Activated CD4-positive, alpha-beta T cell treated with anti-CD3 and anti-CD28 coated beads, Interleukin-2, amount 10 ng/mL, durations not matched to agents 7 days and 5 days (primary cell): ENCODE measurements around the gene GALNT4. TPM values are rescaled to one million over a fixed set of nuclear protein-coding genes. Genes with fewer than 3 reads are reported as not detected.

Experiments used
- CTCF ChIA-PET: fragments of 350-600 bp; sonication (Branson Sonifier 250); formaldehyde crosslinking; loops from one replicate; lab custom pipeline; 2021; ENCODE audit warnings: antibody characterized with exemption; lab: Charles Lee
- POLR2A ChIA-PET: fragments of 350-600 bp; sonication (Branson Sonifier 250); formaldehyde crosslinking; loops from one replicate; lab custom pipeline; 2021; ENCODE audit warnings: antibody characterized with exemption; lab: Charles Lee
- DNase-seq: peaks from one replicate; pipeline ENCODE4 v3.0.0-alpha.2; 2020
- H3K27ac Mint-ChIP-seq: one replicate; pipeline ENCODE4 v1.8.0; 2021; ENCODE audit warnings: mild to moderate bottlenecking, moderate library complexity, mixed read lengths
- H3K27me3 Mint-ChIP-seq: one replicate; pipeline ENCODE4 v1.8.0; 2021; ENCODE audit warnings: mixed read lengths
- H3K36me3 Mint-ChIP-seq: one replicate; pipeline ENCODE4 v1.8.0; 2021; ENCODE audit warnings: low read depth, mixed read lengths
- H3K4me1 Mint-ChIP-seq: one replicate; pipeline ENCODE4 v1.8.0; 2021; ENCODE audit warnings: mixed read lengths
- H3K4me3 Mint-ChIP-seq: one replicate; pipeline ENCODE4 v1.8.0; 2021; ENCODE audit warnings: mild to moderate bottlenecking, moderate library complexity, mixed read lengths
- H3K9me3 Mint-ChIP-seq: one replicate; pipeline ENCODE4 v1.8.0; 2021; ENCODE audit warnings: mixed read lengths
- total RNA-seq, 2 experiments: library from RNA; stranded (reverse); gene quantifications; one replicate each; pipeline ENCODE4 v1.2.3, GENCODE V29; 2021

GALNT4 gene
- total RNA-seq, result 10 to 100 TPM; 12.2 to 13.3 TPM

- ChIA-PET POLR2A (interaction anchor here (0.6 kb wide), 1 partner anchor 179 kb away, joined by 3 read pairs; no protein-coding TSS in a partner anchor), CTCF (interaction anchor here (0.7 to 2.6 kb wide), 22 partner anchors 12 to 519 kb away, joined by 3 to 15 read pairs (median 4); no protein-coding TSS in a partner anchor)
- no peaks in the 10 kb centered on the region for H3K27me3 Mint-ChIP-seq
- H3K4me3 Mint-ChIP-seq, result peak within 1 kb of the TSS; percentile 95
- H3K27ac Mint-ChIP-seq, result peak within 1 kb of the TSS; percentile 96
- peaks cover 64% of the 10 kb centered on the region for H3K4me1 Mint-ChIP-seq
- peak; percentile 82 for DNase-seq
- H3K36me3 Mint-ChIP-seq, result peaks cover 33% of the 10 kb centered on the region
- H3K9me3 Mint-ChIP-seq, result no peaks in the 10 kb centered on the region
Measured at GRCh38 chr12:89524541-89525304, at the start of gene GALNT4. Gene GALNT4, minus strand, starts transcription at chr12:89524796. Its CDS starts 247 bp downstream, at chr12:89524549.

DNA sequence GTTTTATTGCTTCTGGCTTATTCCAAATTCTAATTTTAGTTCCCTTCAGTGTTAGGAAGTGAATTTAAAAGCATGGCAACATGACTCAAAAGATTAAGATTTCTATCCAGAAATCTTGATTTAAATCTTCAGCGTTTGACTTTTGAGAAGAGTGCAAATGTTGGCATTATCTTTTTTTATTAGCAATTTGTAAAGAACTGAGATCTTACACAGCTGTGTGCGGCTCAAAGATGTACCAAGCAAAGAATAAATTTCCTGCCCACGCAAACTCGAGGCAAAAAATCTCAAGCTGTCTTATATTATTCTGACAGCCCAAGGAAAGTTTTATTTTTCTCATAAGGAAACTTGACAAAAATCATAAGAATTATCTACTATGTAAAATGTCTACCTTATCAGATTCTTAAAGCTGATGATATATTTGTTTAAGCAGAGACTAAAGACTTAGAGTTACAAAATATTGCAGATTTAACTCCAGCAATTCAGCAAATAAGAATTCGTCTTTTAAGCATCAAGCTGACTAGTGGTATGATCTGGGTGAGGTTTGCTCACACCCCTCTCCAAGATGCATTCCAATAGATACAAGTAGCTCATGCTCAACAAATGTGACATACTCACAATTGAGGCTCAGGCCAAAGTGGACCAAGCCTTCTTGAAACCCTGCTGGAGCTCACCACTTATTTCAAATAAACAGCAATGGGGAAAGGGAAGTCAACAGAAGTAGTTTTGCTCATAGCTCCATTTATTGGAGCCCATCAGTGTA, 48.6 kb upstream of the GALNT4 start:
- ChIA-PET POLR2A (no interaction called here), CTCF (no interaction called here)
- H3K9me3 Mint-ChIP-seq, result no peaks in the 10 kb centered on the region

DNA sequence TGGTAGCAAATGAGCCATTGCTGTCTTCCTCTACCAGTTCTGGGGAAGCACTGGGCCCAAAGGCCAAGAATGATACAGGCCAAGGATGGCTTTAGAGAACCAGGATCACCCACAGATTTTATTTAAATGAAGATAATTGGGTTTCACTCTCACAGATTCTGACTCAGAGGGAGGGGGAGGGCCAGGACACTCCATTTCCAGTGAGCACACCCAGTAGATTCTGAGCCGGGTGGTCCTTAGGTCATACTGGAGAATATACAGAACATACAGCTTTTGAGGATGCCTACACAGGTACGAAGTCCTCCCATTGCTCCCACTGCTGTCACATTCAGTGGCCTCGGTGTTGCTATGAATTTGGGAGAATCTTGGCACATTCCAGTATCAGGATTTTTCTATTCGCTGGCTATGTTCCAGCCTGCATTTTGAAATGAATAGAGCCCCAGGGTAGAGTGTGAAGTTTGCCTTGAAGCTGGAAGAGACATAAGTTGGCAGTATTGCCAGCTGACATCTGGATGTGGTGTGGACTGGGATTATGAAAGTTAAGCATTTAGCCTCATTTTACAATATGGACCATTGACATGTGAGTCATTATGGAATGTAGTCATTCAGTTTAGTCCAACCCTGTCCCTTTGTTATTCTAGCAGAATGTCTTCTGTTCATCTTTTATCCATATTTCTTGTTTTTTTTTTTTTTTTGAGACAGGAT, 47.0 kb upstream of the GALNT4 start:
- DNase-seq, result no peak
- no peaks in the 10 kb centered on the region for H3K36me3 Mint-ChIP-seq
- H3K9me3 Mint-ChIP-seq, result no peaks in the 10 kb centered on the region
- H3K27me3 Mint-ChIP-seq, result no peaks in the 10 kb centered on the region
- CTCF ChIA-PET, result interaction anchor here (0.5 kb wide), 1 partner anchor 42 kb away, joined by 3 read pairs; no protein-coding TSS in a partner anchor
- POLR2A ChIA-PET, result no interaction called here
- H3K4me1 Mint-ChIP-seq, result no peaks in the 10 kb centered on the region
- no peak overlapping the region for H3K4me3 Mint-ChIP-seq
- no peak overlapping the region for H3K27ac Mint-ChIP-seq

More for the DNA sequence above, 48.6 kb upstream of the GALNT4 start:
- no peaks in the 10 kb centered on the region for H3K27me3 Mint-ChIP-seq
- no peak overlapping the region for H3K27ac Mint-ChIP-seq
- no peak for DNase-seq
- H3K4me3 Mint-ChIP-seq, result no peak overlapping the region
- no peaks in the 10 kb centered on the region for H3K36me3 Mint-ChIP-seq
- no peaks in the 10 kb centered on the region for H3K4me1 Mint-ChIP-seq

GRCh38 chr12:89568484-89568883, 43.9 kb upstream of the GALNT4 start:
- Mint-ChIP-seq H3K4me3 (no peak overlapping the region), H3K27ac (no peak overlapping the region), H3K36me3 (no peaks in the 10 kb centered on the region), H3K4me1 (no peaks in the 10 kb centered on the region), H3K27me3 (no peaks in the 10 kb centered on the region), H3K9me3 (no peaks in the 10 kb centered on the region)
- ChIA-PET CTCF (no interaction called here), POLR2A (no interaction called here)
- DNase-seq, result no peak

GRCh38 chr12:89567691-89568239, 43.2 kb upstream of the GALNT4 start:
- Mint-ChIP-seq H3K4me3 (no peak overlapping the region), H3K27me3 (no peaks in the 10 kb centered on the region), H3K9me3 (no peaks in the 10 kb centered on the region), H3K36me3 (no peaks in the 10 kb centered on the region), H3K27ac (no peak overlapping the region), H3K4me1 (no peaks in the 10 kb centered on the region)
- ChIA-PET POLR2A (no interaction called here), CTCF (no interaction called here)
- no peak for DNase-seq

DNA sequence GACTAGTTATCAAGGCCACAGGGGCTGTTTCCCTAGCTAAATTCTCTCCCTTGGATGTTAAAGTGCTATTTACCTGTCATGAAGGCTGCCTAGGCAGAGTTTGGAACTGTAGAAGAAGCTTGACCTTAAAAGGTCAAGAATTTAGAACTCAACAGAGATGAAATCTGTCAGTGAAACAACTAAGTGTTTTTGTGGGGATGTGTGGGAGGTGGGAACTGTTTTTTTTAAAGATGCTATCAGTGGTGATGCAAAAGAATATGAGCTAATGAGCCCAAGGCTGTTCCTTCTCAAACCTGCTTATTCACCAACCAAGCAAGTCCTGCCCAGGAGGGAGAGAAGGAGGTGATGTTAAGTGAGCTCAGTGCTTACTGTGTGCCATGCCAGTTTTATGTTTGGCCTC, 42.0 kb upstream of the GALNT4 start:
- H3K4me3 Mint-ChIP-seq, result no peak overlapping the region
- ChIA-PET CTCF (interaction anchor here (0.9 to 1.0 kb wide), 2 partner anchors 72 to 98 kb away, joined by 3 read pairs; no protein-coding TSS in a partner anchor), POLR2A (no interaction called here)

GRCh38 chr12:89565002-89565401, 40.4 kb upstream of the GALNT4 start:
- H3K4me1 Mint-ChIP-seq, result no peaks in the 10 kb centered on the region
- DNase-seq, result no peak
- CTCF ChIA-PET, result interaction anchor here (0.5 to 1.2 kb wide), 3 partner anchors 13 to 105 kb away, joined by 3 read pairs; no protein-coding TSS in a partner anchor
- H3K27ac Mint-ChIP-seq, result no peak overlapping the region
- H3K36me3 Mint-ChIP-seq, result no peaks in the 10 kb centered on the region
- POLR2A ChIA-PET, result no interaction called here
- no peak overlapping the region for H3K4me3 Mint-ChIP-seq
- H3K9me3 Mint-ChIP-seq, result no peaks in the 10 kb centered on the region
- H3K27me3 Mint-ChIP-seq, result no peaks in the 10 kb centered on the region

More for the DNA sequence above, 42.0 kb upstream of the GALNT4 start:
- H3K4me1 Mint-ChIP-seq, result no peaks in the 10 kb centered on the region
- H3K36me3 Mint-ChIP-seq, result no peaks in the 10 kb centered on the region
- no peak overlapping the region for H3K27ac Mint-ChIP-seq
- no peaks in the 10 kb centered on the region for H3K27me3 Mint-ChIP-seq
- H3K9me3 Mint-ChIP-seq, result no peaks in the 10 kb centered on the region
- no peak for DNase-seq

DNA sequence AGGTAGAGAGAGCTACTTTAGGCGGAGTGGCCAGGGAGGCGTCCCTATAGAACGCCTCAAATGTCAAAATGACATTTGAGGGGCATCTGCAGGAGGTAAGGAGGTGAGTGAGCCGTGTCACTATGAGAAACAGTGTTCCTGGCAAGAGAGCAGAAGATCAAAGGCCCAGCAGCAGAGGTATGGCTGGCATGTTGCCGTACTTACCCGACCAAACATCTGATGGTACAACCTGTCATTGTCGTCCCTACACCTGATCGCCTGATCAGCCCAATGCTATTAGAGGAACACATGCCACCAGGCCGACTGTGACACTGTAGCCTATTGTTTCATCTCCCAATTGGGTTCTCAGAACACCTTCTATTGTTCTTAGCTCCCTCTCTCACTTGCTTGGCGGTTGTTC, 35.2 kb upstream of the GALNT4 start:
- no peak for DNase-seq
- Mint-ChIP-seq H3K9me3 (no peaks in the 10 kb centered on the region), H3K36me3 (no peaks in the 10 kb centered on the region), H3K4me3 (no peak overlapping the region), H3K4me1 (no peaks in the 10 kb centered on the region), H3K27me3 (no peaks in the 10 kb centered on the region), H3K27ac (no peak overlapping the region)
- CTCF ChIA-PET, result no interaction called here
- POLR2A ChIA-PET, result no interaction called here

DNA sequence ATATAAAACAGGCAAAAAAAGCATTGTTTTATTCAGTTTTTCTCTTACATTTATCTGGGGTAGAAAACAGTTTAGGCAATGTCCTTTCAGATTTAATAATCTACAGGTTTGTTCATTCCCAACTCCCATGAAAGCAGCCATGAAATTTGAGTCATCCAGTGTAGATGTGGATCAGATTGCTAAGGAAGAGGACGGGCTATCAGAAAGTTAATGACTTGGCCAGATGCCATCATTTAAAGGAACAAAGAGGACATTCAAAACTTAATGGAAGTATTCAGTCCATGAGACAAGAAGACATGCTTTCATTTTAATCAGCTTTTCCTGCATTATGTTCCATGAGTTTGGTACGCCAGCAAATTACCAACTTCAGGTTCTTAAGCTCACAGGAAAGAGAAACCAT, 32.4 kb upstream of the GALNT4 start:
- DNase-seq, result no peak
- H3K36me3 Mint-ChIP-seq, result peaks cover 2% of the 10 kb centered on the region
- H3K4me3 Mint-ChIP-seq, result no peak overlapping the region
- H3K4me1 Mint-ChIP-seq, result no peaks in the 10 kb centered on the region
- H3K27ac Mint-ChIP-seq, result no peak overlapping the region
- POLR2A ChIA-PET, result no interaction called here
- CTCF ChIA-PET, result no interaction called here
- H3K9me3 Mint-ChIP-seq, result no peaks in the 10 kb centered on the region
- no peaks in the 10 kb centered on the region for H3K27me3 Mint-ChIP-seq

DNA sequence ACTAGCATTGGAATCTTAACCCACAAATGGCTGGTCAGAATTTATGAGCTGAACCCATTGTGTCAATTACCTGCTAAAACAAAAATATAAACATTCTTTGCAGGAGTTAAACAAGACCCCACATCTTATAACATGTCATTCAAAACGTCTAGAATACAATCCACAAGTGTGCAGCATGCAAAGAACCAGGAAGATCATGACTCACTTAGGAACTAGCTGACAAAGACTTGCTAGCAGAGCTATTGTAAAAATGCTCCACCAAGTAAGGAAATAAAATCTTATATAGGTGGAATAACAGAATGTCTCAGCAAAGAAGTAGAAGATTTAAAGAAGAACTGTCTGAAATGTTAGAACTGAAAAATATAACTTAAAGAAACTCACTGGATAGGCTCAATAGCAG, 27.8 kb upstream of the GALNT4 start:
- POLR2A ChIA-PET, result no interaction called here
- H3K27ac Mint-ChIP-seq, result no peak overlapping the region
- H3K27me3 Mint-ChIP-seq, result no peaks in the 10 kb centered on the region
- H3K36me3 Mint-ChIP-seq, result peaks cover 2% of the 10 kb centered on the region
- CTCF ChIA-PET, result interaction anchor here (0.9 to 1.5 kb wide), 3 partner anchors 9 to 29 kb away, joined by 3 to 4 read pairs (median 3); no protein-coding TSS in a partner anchor
- no peaks in the 10 kb centered on the region for H3K4me1 Mint-ChIP-seq
- DNase-seq, result no peak
- no peak overlapping the region for H3K4me3 Mint-ChIP-seq
- no peaks in the 10 kb centered on the region for H3K9me3 Mint-ChIP-seq

GRCh38 chr12:89551747-89552146, 27.2 kb upstream of the GALNT4 start:
- Mint-ChIP-seq H3K27ac (no peak overlapping the region), H3K27me3 (no peaks in the 10 kb centered on the region), H3K9me3 (no peaks in the 10 kb centered on the region), H3K36me3 (peaks cover 2% of the 10 kb centered on the region), H3K4me3 (no peak overlapping the region), H3K4me1 (no peaks in the 10 kb centered on the region)
- ChIA-PET POLR2A (no interaction called here), CTCF (interaction anchor here (1.4 to 1.5 kb wide), 2 partner anchors 9 to 14 kb away, joined by 3 to 4 read pairs; no protein-coding TSS in a partner anchor)
- DNase-seq, result no peak

- no peak overlapping the region for H3K27ac Mint-ChIP-seq
- no peaks in the 10 kb centered on the region for H3K9me3 Mint-ChIP-seq
- peaks cover 3% of the 10 kb centered on the region for H3K4me1 Mint-ChIP-seq
- no peak for DNase-seq
- H3K27me3 Mint-ChIP-seq, result no peaks in the 10 kb centered on the region
- ChIA-PET POLR2A (interaction anchor here (0.5 kb wide), 1 partner anchor 149 kb away, joined by 4 read pairs; no protein-coding TSS in a partner anchor), CTCF (interaction anchor here (1.1 kb wide), 1 partner anchor 14 kb away, joined by 3 read pairs; no protein-coding TSS in a partner anchor)
- no peak overlapping the region for H3K4me3 Mint-ChIP-seq
- no peaks in the 10 kb centered on the region for H3K36me3 Mint-ChIP-seq
Measured at GRCh38 chr12:89547101-89547500, 22.5 kb upstream of the GALNT4 start.
